Tibial artery (tissue), 4 donors: ENCODE results near the gene ZNF516.

Experiments used
- DNase-seq, 2 donors: peaks; one replicate each; pipeline ENCODE4 v3.0.0-alpha.2; 2019
- H3K27ac ChIP-seq, 2 donors: fragments of 200-600 bp; sonication (generic) in 1 of 2; 1 replicate in 1 of 2; 2 replicates in 1 of 2; pipeline ENCODE4 v1.5.1; 2018 to 2019; ENCODE audit warnings: mild to moderate bottlenecking in 1 of 2
- H3K27me3 ChIP-seq, 2 donors: fragments of 200-600 bp; sonication (generic) in 1 of 2; one replicate each; pipeline versions ENCODE4 v1.5.1 to v1.6.0; 2016 to 2019
- H3K36me3 ChIP-seq, 3 donors: fragments of 200-600 bp; sonication (generic) in 2 of 3; one replicate each; pipeline ENCODE4 v1.5.1; 2016 to 2019; ENCODE audit warnings: mild to moderate bottlenecking in 2 of 3
- H3K4me1 ChIP-seq, 4 donors: fragments of 200-600 bp; sonication (generic) in 2 of 4; 1 replicate in 3 of 4; 2 replicates in 1 of 4; pipeline ENCODE4 v1.5.1; 2016 to 2019
- H3K4me3 ChIP-seq, 2 donors: fragments of 200-600 bp; sonication (generic) in 1 of 2; 1 replicate in 1 of 2; 2 replicates in 1 of 2; pipeline ENCODE4 v1.5.1; 2018 to 2019; ENCODE audit warnings: mild to moderate bottlenecking in 2 of 2
- H3K9me3 ChIP-seq, 3 donors: fragments of 200-600 bp; sonication (generic) in 1 of 3; one replicate each; pipeline ENCODE4 v1.5.1; 2016 to 2019
- intact Hi-C: fragments of 100-400 bp; cut with DNase I; formaldehyde crosslinking; loops from one replicate; pipeline ENCODE4 v1.15.0; 2023; ENCODE audit warnings: low total_unique reads
- TF ChIP-seq, protein P1 (sequence below), 2 experiments: fragments of 200-600 bp in 1 of 2; fragments of 450-650 bp in 1 of 2; IDR thresholded peaks; one replicate each; pipeline ENCODE4 v1.5.1; 2017 to 2019; ENCODE audit warnings: antibody characterized with exemption in 2 of 2, mild to moderate bottlenecking in 1 of 2, moderate library complexity in 1 of 2

ZNF516 gene

GRCh38 chr18:76394780-76395476, 100.1 kb downstream of the ZNF516 start:
- intact Hi-C loops = no loop called here
- peaks cover 0 to 5% (median 0%) of the 10 kb centered on the region in 4 donors for H3K4me1 ChIP-seq

GRCh38 chr18:76392349-76392748, 102.7 kb downstream of the ZNF516 start:
- Histone ChIP-seq H3K4me3 (no peak overlapping the region), H3K27ac (no peak overlapping the region), H3K9me3 (peaks cover 0 to 5% (median 0%) of the 10 kb centered on the region in 3 donors), H3K4me1 (peaks cover 0 to 5% (median 0%) of the 10 kb centered on the region in 4 donors), H3K27me3 (no peaks in the 10 kb centered on the region), H3K36me3 (no peaks in the 10 kb centered on the region)
- intact Hi-C loops = no loop called here
- TF ChIP-seq, protein P1, sequence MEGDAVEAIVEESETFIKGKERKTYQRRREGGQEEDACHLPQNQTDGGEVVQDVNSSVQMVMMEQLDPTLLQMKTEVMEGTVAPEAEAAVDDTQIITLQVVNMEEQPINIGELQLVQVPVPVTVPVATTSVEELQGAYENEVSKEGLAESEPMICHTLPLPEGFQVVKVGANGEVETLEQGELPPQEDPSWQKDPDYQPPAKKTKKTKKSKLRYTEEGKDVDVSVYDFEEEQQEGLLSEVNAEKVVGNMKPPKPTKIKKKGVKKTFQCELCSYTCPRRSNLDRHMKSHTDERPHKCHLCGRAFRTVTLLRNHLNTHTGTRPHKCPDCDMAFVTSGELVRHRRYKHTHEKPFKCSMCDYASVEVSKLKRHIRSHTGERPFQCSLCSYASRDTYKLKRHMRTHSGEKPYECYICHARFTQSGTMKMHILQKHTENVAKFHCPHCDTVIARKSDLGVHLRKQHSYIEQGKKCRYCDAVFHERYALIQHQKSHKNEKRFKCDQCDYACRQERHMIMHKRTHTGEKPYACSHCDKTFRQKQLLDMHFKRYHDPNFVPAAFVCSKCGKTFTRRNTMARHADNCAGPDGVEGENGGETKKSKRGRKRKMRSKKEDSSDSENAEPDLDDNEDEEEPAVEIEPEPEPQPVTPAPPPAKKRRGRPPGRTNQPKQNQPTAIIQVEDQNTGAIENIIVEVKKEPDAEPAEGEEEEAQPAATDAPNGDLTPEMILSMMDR (IDR thresholded peaks at IDR 0.05) = no peak
- DNase-seq = no peak

More at GRCh38 chr18:76394780-76395476, 100.1 kb downstream of the ZNF516 start:
- H3K27me3 ChIP-seq = no peaks in the 10 kb centered on the region
- no peak overlapping the region for H3K27ac ChIP-seq
- no peak overlapping the region for H3K4me3 ChIP-seq
- no peaks in the 10 kb centered on the region for H3K9me3 ChIP-seq
- H3K36me3 ChIP-seq = no peaks in the 10 kb centered on the region
- DNase-seq = no peak
- TF ChIP-seq, protein P1 (IDR thresholded peaks at IDR 0.05) = no peak

DNA sequence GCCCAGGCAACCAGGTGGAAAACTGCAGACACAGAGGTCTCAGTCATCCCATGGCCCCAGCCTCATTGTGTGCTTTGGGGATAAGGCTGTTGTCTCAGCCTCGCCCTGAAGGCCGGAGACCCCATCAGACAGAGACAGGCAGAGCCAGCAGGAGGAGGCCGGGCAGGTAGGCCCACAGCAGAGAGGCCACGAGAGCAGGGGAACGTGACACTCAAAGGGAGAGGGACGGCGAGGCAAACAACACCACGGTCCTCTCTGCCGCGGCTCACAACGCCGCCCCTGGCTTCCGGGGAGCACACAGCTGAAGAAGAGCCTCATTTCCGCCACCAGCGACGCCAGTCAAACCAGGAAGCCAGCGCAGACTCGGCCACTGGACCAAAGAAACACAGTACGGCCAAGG, 103.3 kb downstream of the ZNF516 start:
- intact Hi-C loops = no loop called here
- Histone ChIP-seq H3K27me3 (no peaks in the 10 kb centered on the region), H3K4me1 (peaks cover 0 to 5% (median 0%) of the 10 kb centered on the region in 4 donors), H3K36me3 (no peaks in the 10 kb centered on the region), H3K4me3 (no peak overlapping the region), H3K27ac (no peak overlapping the region), H3K9me3 (peaks cover 0 to 5% (median 0%) of the 10 kb centered on the region in 3 donors)
- TF ChIP-seq, protein P1 (IDR thresholded peaks at IDR 0.05) = no peak
- DNase-seq = no peak

GRCh38 chr18:76391038-76391437, 104.0 kb downstream of the ZNF516 start:
- TF ChIP-seq, protein P1 (IDR thresholded peaks at IDR 0.05) = no peak
- Histone ChIP-seq H3K27ac (no peak overlapping the region), H3K9me3 (peaks cover 0 to 5% (median 0%) of the 10 kb centered on the region in 3 donors), H3K36me3 (no peaks in the 10 kb centered on the region), H3K4me1 (peaks cover 0 to 5% (median 0%) of the 10 kb centered on the region in 4 donors), H3K27me3 (no peaks in the 10 kb centered on the region), H3K4me3 (no peak overlapping the region)
- peak in 1 of 2 donors; percentile 34 for DNase-seq
- intact Hi-C loops = no loop called here

DNA sequence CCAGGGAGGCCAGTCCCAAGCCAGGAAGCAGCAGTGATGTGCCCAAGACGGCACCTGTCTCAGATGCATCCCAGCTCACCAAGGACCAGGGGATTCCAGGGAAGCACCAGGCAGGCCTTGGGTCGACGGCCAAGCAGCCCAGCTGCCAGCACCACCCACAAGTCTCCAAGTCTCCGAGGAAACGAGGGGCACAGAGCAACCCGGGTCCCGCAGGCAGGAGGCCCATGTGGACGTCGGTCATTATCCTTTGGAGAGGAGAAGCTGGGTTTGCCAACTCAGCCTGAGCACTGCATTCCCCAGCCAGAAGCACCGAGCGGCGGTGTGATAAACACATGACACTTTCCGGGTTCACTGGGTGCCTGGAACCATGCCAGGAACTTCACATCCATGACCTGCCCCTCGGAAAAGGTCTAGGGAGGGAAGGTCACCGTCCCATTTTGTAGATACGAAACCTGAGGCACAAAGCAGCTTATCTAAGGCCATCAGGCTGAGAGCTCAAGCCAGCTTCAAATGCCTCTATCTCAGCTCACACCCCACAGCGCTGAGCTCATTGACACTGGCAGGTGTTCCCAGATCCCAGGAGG, 104.5 kb downstream of the ZNF516 start:
- no peaks in the 10 kb centered on the region for H3K27me3 ChIP-seq
- intact Hi-C loops = no loop called here
- H3K36me3 ChIP-seq = no peaks in the 10 kb centered on the region
- H3K9me3 ChIP-seq = peaks cover 0 to 5% (median 0%) of the 10 kb centered on the region in 3 donors
- DNase-seq = peak in 1 of 2 donors; percentile 62
- peaks cover 0 to 5% (median 0%) of the 10 kb centered on the region in 4 donors for H3K4me1 ChIP-seq
- H3K27ac ChIP-seq = no peak overlapping the region
- TF ChIP-seq, protein P1 (IDR thresholded peaks at IDR 0.05) = no peak
- no peak overlapping the region for H3K4me3 ChIP-seq
